ENCODE results near the gene GFI1B. TPM values are rescaled to one million over a fixed set of nuclear protein-coding genes. Genes with fewer than 3 reads are reported as not detected.
"Not testable (repeated sequence)": the region's sequence is repeated elsewhere in the genome, so short reads cannot be mapped to it uniquely, and the experiment has no call there.

The GFI1B gene
- total RNA-seq, 1 experiment from 2014 or later, result 0.77 TPM

GRCh38 chr9:133040892-133041479 is 62.5 kb downstream of the GFI1B start:
- not testable (repeated sequence) for H3K4me1 Mint-ChIP-seq; H3K4me3 Mint-ChIP-seq; ATAC-seq; H3K27ac Mint-ChIP-seq; H3K9me3 Mint-ChIP-seq; H3K27me3 Mint-ChIP-seq (ENCODE audit: low read depth)
- peaks cover 44% of the 10 kb centered on the region for H3K36me3 Mint-ChIP-seq
- ChIA-PET CTCF (interaction anchor here (0.6 to 2.6 kb wide), 12 partner anchors 9 to 289 kb away, joined by 3 to 26 read pairs (median 4); partner anchors contain the start of gene GTF3C5), POLR2A (interaction anchor here (0.6 kb wide), 1 partner anchor 257 kb away, joined by 4 read pairs; no protein-coding TSS in a partner anchor)
- TF ChIP-seq CTCF (IDR thresholded peaks at IDR 0.05), result peak; percentile 74
- peak; percentile 83 for DNase-seq (ENCODE audit: low spot score)

Small RNA genes lying within 50 kb of the gene (microRNA-seq; reads per million reads assigned to microRNA genes)
- gene MIR548AW (ENCODE audit: borderline number of aligned reads), result not detected

Other genes with a start within 250 kb of the GFI1B start
- 0.27 to 0.50 TPM (median 0.48 TPM) in 3 replicates for gene AK8, start 100.4 kb upstream of the GFI1B start, total RNA-seq (2021)
- gene SPACA9, start 99.8 kb upstream of the GFI1B start, total RNA-seq (2021), result 0.48 to 1.8 TPM (median 1.5 TPM) in 3 replicates
- 46.4 to 53.9 TPM (median 52.9 TPM) in 3 replicates for gene TSC1, start 34.1 kb upstream of the GFI1B start, total RNA-seq (2021)
- gene GTF3C5, start 52.3 kb downstream of the GFI1B start, total RNA-seq (2021), result 86.6 to 104 TPM (median 87.6 TPM) in 3 replicates
- gene CEL, start 83.3 kb downstream of the GFI1B start, total RNA-seq (2021), result 6.6 to 10.4 TPM (median 8.1 TPM) in 3 replicates
- gene RALGDS, start 142.5 kb downstream of the GFI1B start, total RNA-seq (2021), result 19.5 to 23.2 TPM (median 22.9 TPM) in 3 replicates
- gene GBGT1, start 185.2 kb downstream of the GFI1B start, total RNA-seq (2021), result 14.5 to 16.7 TPM (median 16.5 TPM) in 3 replicates
- gene OBP2B, start 230.6 kb downstream of the GFI1B start, total RNA-seq (2021), result not detected in 3 replicates

Measured in WTC11 (cell line).